ENCODE results near the gene USP13. TPM values are rescaled to one million over a fixed set of nuclear protein-coding genes. Genes with fewer than 3 reads are reported as not detected.

USP13 gene
- polyA plus RNA-seq, 3 donors = 0.31 to 1.6 (median 1.2) TPM

DNA sequence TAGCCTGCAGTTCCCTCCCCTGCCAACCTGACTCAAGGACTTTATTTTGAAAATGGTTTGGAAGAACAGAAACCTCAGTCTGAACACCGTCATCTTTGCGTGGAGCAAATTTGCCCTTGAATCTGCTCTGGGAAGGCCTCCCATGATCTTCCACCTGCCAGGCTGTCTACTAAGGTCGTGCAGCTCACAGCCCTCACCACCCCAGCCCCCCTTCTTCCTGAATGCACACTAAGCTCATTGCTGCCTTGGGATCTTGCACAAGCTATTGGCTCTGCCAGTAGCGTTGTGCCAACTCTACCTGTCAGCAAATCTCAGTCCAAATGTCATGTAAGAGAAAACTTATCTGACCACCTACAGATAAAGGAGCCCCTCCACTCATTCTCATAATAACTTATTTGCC, 141.5 kb downstream of the USP13 start:
- Histone ChIP-seq H3K27ac (ENCODE audit: low read depth in 1 of 2, low read length in 2 of 2) (no peak overlapping the region), H3K4me3 (replicated peaks in 1 of 3; ENCODE audit: low read depth in 2 of 3, low read length in 3 of 3) (no peak overlapping the region), H2AFZ (ENCODE audit: insufficient read depth, low read depth, low read length, poor library complexity, severe bottlenecking) (no peak overlapping the region), H3K4me2 (replicated peaks; ENCODE audit: extremely low read depth, low read length, poor library complexity, severe bottlenecking) (no peak overlapping the region), H3K4me1 (ENCODE audit: control insufficient read depth in 1 of 2, insufficient read depth in 2 of 2, low read length in 2 of 2) (no peaks in the 10 kb centered on the region), H3K79me2 (ENCODE audit: insufficient read depth, low read length) (no peaks in the 10 kb centered on the region), H3K36me3 (replicated peaks in 1 of 2; ENCODE audit: control insufficient read depth in 1 of 2, insufficient read depth in 2 of 2, low read length in 2 of 2) (no peaks in the 10 kb centered on the region), H3K27me3 (ENCODE audit: control insufficient read depth in 2 of 2, insufficient read depth in 2 of 2, low read length in 2 of 2) (no peaks in the 10 kb centered on the region), H4K20me1 (ENCODE audit: insufficient read depth, low read length) (no peaks in the 10 kb centered on the region), H3K9me3 (replicated peaks in 1 of 2; ENCODE audit: control insufficient read depth in 1 of 2, insufficient read depth in 1 of 2, low read length in 2 of 2) (no peaks in the 10 kb centered on the region), H3K9ac (ENCODE audit: insufficient read depth, low read length, poor library complexity, severe bottlenecking) (no peak overlapping the region)
- Mint-ChIP-seq H3K4me3 (no peak overlapping the region), H3K27ac (no peak overlapping the region), H3K27me3 (ENCODE audit: low read depth in 3 of 3) (peaks cover 0 to 3% (median 2%) of the 10 kb centered on the region in 3 donors), H3K4me1 (no peaks in the 10 kb centered on the region), H3K36me3 (no peaks in the 10 kb centered on the region), H3K9me3 (peaks cover 0 to 1% (median 0%) of the 10 kb centered on the region in 7 donors)
- TF ChIP-seq, protein P1, sequence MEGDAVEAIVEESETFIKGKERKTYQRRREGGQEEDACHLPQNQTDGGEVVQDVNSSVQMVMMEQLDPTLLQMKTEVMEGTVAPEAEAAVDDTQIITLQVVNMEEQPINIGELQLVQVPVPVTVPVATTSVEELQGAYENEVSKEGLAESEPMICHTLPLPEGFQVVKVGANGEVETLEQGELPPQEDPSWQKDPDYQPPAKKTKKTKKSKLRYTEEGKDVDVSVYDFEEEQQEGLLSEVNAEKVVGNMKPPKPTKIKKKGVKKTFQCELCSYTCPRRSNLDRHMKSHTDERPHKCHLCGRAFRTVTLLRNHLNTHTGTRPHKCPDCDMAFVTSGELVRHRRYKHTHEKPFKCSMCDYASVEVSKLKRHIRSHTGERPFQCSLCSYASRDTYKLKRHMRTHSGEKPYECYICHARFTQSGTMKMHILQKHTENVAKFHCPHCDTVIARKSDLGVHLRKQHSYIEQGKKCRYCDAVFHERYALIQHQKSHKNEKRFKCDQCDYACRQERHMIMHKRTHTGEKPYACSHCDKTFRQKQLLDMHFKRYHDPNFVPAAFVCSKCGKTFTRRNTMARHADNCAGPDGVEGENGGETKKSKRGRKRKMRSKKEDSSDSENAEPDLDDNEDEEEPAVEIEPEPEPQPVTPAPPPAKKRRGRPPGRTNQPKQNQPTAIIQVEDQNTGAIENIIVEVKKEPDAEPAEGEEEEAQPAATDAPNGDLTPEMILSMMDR (IDR thresholded peaks at IDR 0.05) = no peak
- no peak for DNase-seq
- intact Hi-C loops (cut with micrococcal nuclease) = no loop called here
- 66% methylated on average over 3 of the region's 4 CpGs for WGBS (ENCODE audit: insufficient coverage)

- Histone ChIP-seq H3K4me1 (ENCODE audit: control insufficient read depth in 1 of 2, insufficient read depth in 2 of 2, low read length in 2 of 2) (no peaks in the 10 kb centered on the region), H3K9ac (ENCODE audit: insufficient read depth, low read length, poor library complexity, severe bottlenecking) (no peak overlapping the region), H3K27me3 (ENCODE audit: control insufficient read depth in 2 of 2, insufficient read depth in 2 of 2, low read length in 2 of 2) (no peaks in the 10 kb centered on the region), H4K20me1 (ENCODE audit: insufficient read depth, low read length) (no peaks in the 10 kb centered on the region), H3K27ac (ENCODE audit: low read depth in 1 of 2, low read length in 2 of 2) (no peak overlapping the region), H2AFZ (ENCODE audit: insufficient read depth, low read depth, low read length, poor library complexity, severe bottlenecking) (no peak overlapping the region), H3K4me3 (replicated peaks in 1 of 3; ENCODE audit: low read depth in 2 of 3, low read length in 3 of 3) (no peak overlapping the region), H3K36me3 (replicated peaks in 1 of 2; ENCODE audit: control insufficient read depth in 1 of 2, insufficient read depth in 2 of 2, low read length in 2 of 2) (no peaks in the 10 kb centered on the region), H3K4me2 (replicated peaks; ENCODE audit: extremely low read depth, low read length, poor library complexity, severe bottlenecking) (no peak overlapping the region), H3K9me3 (replicated peaks in 1 of 2; ENCODE audit: control insufficient read depth in 1 of 2, insufficient read depth in 1 of 2, low read length in 2 of 2) (no peaks in the 10 kb centered on the region), H3K79me2 (ENCODE audit: insufficient read depth, low read length) (no peaks in the 10 kb centered on the region)
- Mint-ChIP-seq H3K4me1 (no peaks in the 10 kb centered on the region), H3K9me3 (no peaks in the 10 kb centered on the region), H3K27me3 (ENCODE audit: low read depth in 3 of 3) (peaks cover 0 to 3% (median 2%) of the 10 kb centered on the region in 3 donors), H3K36me3 (no peaks in the 10 kb centered on the region), H3K4me3 (no peak overlapping the region), H3K27ac (no peak overlapping the region)
- no CpG with 5 or more reads among the region's 4 CpGs for WGBS (ENCODE audit: insufficient coverage)
- intact Hi-C loops (cut with micrococcal nuclease) = no loop called here
- no peak for DNase-seq
- TF ChIP-seq, protein P1 (IDR thresholded peaks at IDR 0.05) = no peak
These were observed 143.6 kb downstream of the USP13 start for GRCh38 chr3:179796421-179796820.
